ELF-1 (cell line): ENCODE measurements around the gene TNFSF15.

Experiments used
- DNase-seq: peaks from one replicate; pipeline ENCODE4 v3.0.0-alpha.2; 2016; ENCODE audit warnings: low read depth, low spot score

The TNFSF15 gene

GRCh38 chr9:114805670-114806525, at the start of gene TNFSF15:
Gene TNFSF15, minus strand, starts transcription at chr9:114806039. Its CDS starts 27 bp downstream, at chr9:114806012.
- DNase-seq = peak; percentile 62

- no peak for DNase-seq
Observed at GRCh38 chr9:114855488-114855887, 49.6 kb upstream of the TNFSF15 start.

- DNase-seq = no peak
Observed at GRCh38 chr9:114854736-114855355, 49.0 kb upstream of the TNFSF15 start.

- DNase-seq = no peak
Observed at GRCh38 chr9:114853071-114853855, 47.4 kb upstream of the TNFSF15 start.

GRCh38 chr9:114852050-114852594, 46.3 kb upstream of the TNFSF15 start:
- DNase-seq = no peak

- no peak for DNase-seq
Observed at GRCh38 chr9:114851306-114851705, 45.5 kb upstream of the TNFSF15 start.

GRCh38 chr9:114850871-114851270, 45.0 kb upstream of the TNFSF15 start:
- no peak for DNase-seq

- no peak for DNase-seq
Observed at GRCh38 chr9:114849450-114849849, 43.6 kb upstream of the TNFSF15 start.

GRCh38 chr9:114847492-114848417, 41.9 kb upstream of the TNFSF15 start:
- no peak for DNase-seq

- no peak for DNase-seq
Observed at GRCh38 chr9:114845373-114845772, 39.5 kb upstream of the TNFSF15 start.

GRCh38 chr9:114844766-114845165, 38.9 kb upstream of the TNFSF15 start:
- DNase-seq = no peak

- DNase-seq = no peak
Observed at GRCh38 chr9:114837923-114838322, 32.1 kb upstream of the TNFSF15 start.

GRCh38 chr9:114836769-114837168, 30.9 kb upstream of the TNFSF15 start:
- no peak for DNase-seq

- DNase-seq = no peak
Observed at GRCh38 chr9:114834386-114834785, 28.5 kb upstream of the TNFSF15 start.

- no peak for DNase-seq
Observed at GRCh38 chr9:114830546-114830945, 24.7 kb upstream of the TNFSF15 start.

GRCh38 chr9:114829574-114830440, 24.0 kb upstream of the TNFSF15 start:
- no peak for DNase-seq

- no peak for DNase-seq
Observed at GRCh38 chr9:114828303-114828650, 22.4 kb upstream of the TNFSF15 start.

GRCh38 chr9:114827641-114828302, 21.9 kb upstream of the TNFSF15 start:
- no peak for DNase-seq

GRCh38 chr9:114826431-114826830, 20.6 kb upstream of the TNFSF15 start:
- no peak for DNase-seq
